Measurements from ENCODE around the gene PDILT.
"Not testable (repeated sequence)": the region's sequence is repeated elsewhere in the genome, so short reads cannot be mapped to it uniquely, and the experiment has no call there.

Gene PDILT

DNA sequence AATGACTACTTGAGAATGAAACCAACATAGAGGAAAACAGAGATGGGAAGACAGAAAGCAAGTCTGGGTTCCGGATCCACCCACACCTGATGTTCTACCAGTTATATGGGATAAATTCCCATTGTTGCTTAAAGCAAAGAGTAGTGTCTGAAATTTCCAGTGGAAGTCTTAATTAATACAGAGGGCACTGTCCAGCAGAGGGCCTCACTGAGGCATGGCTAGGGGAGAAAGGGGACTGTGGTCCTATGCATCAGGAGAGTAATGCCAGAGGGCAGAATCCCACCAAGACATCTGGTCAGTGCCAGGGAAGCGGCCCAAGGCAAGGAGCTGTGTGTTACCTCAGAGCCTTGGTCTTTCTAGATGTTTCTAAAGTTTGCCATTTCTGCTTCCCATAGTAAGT, 44.5 kb downstream of the PDILT start:
- DNase-seq: no peak

DNA sequence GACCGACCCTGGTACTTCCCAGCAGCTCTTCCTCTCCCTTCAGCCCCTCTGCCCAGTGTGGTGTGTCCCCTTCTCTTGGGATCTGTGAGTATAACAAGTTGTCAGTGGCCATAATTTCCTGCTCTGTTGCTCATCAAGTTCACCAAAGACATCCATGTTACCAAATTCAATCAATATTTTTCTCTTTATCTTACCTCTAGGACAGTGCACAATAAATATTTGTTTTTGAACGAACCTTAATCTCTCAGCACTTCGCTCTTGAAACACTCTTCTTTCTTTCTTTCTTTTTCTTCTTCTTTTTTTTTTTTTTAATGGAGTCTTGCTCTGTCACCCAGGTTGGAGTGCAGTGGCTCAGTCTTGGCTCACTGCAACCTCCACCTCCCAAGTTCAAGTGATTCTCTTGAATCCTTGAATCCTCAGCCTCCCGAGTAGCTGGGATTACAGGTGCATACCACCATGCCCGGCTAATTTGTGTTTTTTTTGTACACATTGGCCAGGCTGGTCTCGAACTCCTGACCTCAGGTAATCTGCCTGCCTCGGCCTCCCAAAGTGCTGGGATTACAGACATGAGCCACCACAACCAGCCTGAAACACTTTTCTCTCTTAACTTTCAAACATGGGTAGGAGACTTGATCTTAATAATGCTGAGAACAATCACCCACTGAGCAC, 49.3 kb downstream of the PDILT start:
- no peak for DNase-seq

- no peak for DNase-seq
Measured at GRCh38 chr16:20353379-20353778, 51.2 kb downstream of the PDILT start.

DNA sequence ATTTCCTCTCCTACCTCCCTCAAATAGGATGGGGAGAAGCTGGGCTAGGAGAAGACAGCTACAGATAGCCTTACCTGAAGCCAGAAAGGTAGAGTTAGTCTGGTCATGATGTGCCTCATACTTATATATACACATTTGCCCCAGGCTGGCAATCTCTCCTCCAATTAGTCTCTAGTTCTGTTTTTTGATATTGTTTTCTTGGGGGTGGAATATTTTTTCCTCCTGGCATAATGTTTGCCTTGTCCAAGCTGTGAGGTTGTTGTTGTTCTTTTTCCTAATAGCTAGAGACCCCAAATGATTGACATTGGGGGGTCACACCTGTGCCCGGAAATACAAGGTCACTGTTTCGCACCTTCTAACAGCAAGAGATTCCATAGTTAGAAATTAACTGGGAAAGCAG, 51.9 kb downstream of the PDILT start, which contains the start of gene UMOD:
Gene UMOD, minus strand, starts transcription at position 101 of the 400 bp plus-strand sequence. CDS start 1,978 bp downstream, outside the sequence.
- no peak for DNase-seq

DNA sequence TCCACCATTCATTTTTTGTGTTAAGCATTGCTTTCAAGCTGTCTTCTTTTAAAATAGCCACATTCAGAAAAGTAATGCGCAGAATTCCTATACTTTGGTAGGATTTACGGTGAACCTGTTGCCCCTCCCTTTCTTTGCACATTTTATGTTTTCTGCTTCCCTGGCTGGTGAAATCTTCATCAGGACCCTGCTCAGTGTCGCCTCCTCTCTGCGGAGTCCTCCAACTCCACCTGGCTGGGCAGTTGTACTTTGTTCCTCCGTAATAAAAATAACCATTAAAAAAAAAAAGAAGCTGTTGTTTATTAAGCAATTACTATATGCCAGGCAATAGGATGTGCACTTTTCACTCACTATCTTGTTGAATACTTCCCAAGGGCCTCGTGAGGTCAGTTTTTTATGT, 54.9 kb downstream of the PDILT start:
- DNase-seq: no peak

- DNase-seq: no peak
Measured at GRCh38 chr16:20348365-20349185, 56.0 kb downstream of the PDILT start.

GRCh38 chr16:20347666-20348364, 56.7 kb downstream of the PDILT start:
- DNase-seq: no peak

DNA sequence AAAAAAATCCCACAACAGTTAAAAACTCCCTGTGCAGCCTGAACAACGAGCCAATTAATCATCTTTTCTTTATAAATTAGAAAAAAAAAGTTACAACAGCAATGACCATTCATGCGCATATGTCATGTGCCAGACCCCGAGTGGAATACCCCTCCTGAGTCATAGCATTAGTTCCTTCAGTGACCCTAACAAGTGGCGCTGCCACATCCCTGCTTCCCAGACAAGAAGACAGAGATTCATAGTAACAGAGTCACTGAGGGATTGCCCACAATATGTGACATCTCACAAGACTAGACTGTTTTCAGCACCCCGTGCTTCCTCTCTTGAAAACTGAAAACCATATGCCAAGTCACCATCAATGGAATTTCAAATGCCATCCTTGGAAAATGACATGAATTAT, 59.9 kb downstream of the PDILT start:
- DNase-seq: no peak

GRCh38 chr16:20339744-20340143, 64.8 kb downstream of the PDILT start:
- no peak for DNase-seq

DNA sequence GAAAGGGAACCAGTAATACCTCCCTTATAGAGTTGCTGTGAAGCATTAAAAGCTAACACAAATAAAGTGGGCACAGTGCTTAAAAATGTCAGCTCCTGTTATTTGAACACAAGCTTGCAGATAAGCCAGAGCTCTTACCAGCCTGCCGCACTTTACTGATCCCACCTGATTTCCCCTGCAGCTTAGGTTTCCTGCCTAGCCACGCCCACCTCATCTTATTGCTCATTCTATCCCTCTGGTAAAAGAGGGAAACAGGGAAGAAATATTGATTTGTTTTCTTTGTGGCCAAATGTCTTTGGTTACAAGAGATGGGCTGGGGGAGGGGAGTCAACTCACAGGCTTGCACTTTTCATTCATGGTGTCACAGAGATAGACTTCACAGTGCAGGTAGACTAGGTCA, 67.6 kb downstream of the PDILT start:
- DNase-seq: no peak

- no peak for DNase-seq
Measured at GRCh38 chr16:20334396-20334795, 70.1 kb downstream of the PDILT start.

DNA sequence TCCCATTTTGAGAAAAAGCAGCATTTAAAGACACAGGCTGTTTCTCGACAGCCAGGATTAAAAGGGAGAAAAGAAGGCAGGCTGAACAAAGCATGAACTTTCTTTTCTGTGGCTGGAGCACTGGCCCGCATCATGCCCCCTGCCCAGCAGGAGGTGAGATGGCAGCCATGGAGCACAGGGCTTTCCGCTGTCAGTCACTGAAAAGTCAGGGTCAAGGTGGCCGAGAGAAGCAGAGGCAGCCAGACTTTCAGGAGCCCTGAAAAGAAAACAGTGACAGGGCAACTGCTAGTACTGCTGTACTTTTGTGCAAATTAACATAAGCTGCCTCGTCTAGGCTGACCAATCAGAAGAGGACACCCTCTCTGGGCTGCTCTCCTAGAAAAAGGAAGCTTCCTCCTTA, 71.4 kb downstream of the PDILT start:
- DNase-seq: no peak

GRCh38 chr16:20332411-20332810, 72.1 kb downstream of the PDILT start:
- no peak for DNase-seq

DNA sequence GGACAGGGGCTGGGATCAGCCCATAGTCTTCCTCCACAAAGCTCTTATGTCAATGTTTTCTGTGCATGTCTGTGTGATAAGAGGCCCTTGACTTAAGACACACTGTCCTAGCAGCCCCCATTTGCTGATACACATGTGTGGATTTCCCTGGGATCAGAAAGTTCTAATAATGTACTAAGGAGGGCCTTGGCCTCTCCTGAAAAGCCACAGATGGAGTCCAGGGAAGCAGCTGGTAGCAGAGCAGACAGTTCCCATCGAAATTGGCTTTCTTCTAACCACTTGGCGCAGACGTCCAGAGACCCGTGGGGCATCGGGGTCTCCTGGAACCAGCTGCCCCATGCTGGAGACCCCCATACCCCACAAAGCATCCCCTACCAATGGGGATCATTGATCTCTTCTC, 72.9 kb downstream of the PDILT start:
- no peak for DNase-seq

DNA sequence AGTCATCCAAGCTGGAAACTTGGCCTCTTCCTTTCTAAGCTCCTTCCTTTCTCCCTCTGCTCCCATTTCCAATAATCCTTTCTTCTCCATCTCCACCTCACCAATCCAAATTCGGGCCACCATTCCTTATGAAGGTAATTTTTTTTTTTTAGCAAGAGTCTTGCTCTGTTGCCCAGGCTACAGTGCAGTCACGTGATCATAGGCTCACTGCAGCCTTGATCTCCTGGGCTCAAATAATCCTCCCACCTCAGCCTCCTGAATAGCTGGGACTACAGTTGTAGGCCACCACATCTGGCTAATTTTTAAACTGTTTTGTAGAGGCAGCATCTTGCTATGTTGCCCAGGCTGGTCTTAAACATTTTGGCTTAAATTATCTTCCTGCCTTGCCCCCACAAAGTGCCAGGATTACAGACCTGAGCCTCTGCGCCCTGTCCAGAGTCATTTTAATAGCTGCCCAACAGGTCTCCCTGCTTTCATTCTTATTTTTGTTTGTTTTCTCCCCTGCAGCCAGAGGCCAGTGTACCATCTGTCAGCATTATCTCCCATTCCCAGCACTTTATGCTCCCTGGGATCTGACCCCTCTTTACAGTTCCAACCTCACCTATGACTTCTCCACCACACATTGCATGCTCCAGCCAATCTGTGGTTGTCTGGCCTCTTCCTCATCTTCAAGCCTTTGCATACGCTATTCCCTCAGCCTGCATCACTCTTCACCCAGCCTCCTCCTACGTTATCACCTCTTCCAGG, 75.0 kb downstream of the PDILT start:
- no peak for DNase-seq

- no peak for DNase-seq
Measured at GRCh38 chr16:20327444-20328041, 77.0 kb downstream of the PDILT start, which contains the start of gene GP2. TSS of gene GP2 (minus strand) at chr16:20327513. CDS start at chr16:20326431, 1,082 bp downstream.

DNA sequence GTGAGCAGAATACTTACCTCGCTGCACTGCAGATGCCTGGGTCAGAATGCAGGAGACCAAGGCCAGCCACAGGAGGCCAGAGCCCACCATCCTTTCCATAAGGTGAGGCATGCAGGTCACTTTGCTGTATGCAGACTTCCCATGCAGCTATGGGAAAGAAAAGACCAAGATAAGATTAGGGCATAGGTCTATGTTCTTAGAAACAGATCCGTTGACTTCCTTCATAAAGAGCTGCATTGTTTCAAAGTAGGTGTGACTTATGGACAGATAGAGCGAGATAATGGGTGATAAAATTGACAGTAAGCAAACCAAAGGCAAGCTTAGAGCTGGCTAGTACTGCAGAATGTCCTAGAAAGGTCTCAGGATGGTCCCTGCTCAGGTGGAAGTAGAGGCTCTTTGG, 78.2 kb downstream of the PDILT start:
- DNase-seq: no peak

- DNase-seq: no peak
Measured at GRCh38 chr16:20325005-20325404, 79.5 kb downstream of the PDILT start.

DNA sequence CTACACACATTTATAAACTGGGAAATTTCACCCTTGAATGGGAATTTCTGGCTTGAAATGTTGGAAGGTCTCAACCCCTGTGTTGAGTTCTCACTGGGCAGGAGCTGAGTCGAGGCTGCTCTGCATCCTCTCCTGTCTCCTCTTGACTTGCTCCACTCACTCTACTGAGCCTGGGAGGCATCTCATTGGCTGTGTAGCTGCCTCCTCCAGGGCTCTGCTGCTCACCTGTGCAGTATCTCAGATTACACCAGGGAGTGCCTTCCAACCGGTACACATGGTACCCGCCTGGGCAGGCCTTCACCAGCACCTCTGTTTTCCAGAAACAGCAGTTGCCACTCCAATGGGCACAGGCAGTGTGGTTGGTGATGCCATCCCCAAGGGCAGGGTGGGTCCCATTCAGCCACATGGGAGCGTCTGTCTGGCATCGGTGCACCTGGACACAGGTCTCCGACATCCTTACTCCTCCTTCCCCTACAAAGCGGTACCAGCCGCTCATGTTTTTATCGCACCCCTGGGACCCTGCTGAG, 80.9 kb downstream of the PDILT start:
- no peak for DNase-seq

DNA sequence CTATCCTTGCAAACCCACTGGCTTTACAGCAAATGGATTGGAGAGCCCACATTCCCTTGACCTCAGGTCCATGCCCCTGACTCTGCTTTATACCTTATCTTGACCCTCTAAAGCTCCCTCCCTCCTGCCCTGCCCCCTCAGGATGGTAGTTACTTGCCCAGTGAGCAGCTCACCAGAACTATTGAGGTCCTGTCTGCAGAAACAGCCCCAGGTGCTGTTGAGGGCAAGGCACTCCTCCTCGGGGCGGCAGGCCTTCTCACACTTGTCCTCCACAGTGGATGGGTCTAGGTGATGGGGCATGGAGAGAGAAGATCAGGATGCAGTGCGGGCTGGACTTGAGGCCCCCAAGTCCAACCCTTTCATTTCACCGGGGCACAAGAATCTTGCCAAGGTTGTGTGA, 81.8 kb downstream of the PDILT start:
- DNase-seq: no peak

DNA sequence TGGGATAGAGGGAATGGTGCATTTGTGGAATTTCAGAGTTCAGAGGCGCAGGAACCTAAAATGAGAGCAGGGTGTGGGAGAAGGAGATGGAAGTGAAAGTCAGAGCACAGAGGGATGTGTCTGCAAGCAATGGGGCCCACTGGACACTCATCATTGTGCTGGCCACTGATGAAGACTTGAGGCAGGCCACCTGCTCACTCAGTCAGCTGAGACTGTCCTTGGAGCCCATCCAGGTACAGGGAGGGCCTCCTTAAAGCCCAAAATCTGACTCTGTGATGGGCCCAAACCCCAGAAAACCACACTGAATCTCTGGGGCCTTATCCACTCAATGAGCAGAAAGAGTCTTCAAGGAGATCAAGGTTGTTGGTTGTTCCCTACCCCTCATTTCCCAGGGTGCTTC, 82.9 kb downstream of the PDILT start:
- no peak for DNase-seq

DNA sequence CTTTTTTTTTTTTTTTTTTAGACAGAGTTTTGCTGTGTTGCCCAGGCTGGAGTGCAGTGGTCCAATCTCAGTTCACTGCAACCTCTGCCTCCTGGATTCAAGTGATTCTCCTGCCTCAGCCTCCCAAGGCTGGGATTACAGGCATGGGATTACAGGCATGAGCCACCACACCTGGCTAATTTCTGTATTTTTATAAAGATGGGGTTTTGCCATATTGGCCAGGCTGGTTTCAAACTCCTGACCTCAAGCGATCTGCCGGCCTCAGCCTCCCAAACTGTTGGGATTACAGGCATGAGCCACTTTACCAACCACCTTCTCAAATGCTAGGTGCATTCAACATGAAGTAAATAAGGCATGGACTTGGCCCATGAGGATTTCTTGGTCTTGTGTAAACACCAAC, 83.5 kb downstream of the PDILT start:
- not testable (repeated sequence) for DNase-seq
